ENCODE measurements around the gene WDR20.
"Not testable (repeated sequence)": the region's sequence is repeated elsewhere in the genome, so short reads cannot be mapped to it uniquely, and the experiment has no call there.

DNA sequence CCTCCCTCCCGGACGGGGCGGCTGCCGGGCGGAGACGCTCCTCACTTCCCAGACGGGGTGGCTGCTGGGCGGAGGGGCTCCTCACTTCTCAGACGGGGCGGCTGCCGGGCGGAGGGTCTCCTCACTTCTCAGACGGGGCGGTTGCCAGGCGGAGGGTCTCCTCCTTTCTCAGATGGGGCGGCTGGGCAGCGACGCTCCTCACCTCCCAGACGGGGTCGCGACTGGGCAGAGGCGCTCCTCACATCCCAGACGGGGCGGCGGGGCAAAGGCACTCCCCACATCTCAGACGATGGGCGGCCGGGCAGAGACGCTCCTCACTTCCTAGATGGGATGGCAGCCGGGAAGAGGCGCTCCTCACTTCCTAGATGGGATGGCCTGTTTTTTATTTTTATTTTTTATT, 33.0 kb downstream of the WDR20 start:
- TF ChIP-seq, protein P1, sequence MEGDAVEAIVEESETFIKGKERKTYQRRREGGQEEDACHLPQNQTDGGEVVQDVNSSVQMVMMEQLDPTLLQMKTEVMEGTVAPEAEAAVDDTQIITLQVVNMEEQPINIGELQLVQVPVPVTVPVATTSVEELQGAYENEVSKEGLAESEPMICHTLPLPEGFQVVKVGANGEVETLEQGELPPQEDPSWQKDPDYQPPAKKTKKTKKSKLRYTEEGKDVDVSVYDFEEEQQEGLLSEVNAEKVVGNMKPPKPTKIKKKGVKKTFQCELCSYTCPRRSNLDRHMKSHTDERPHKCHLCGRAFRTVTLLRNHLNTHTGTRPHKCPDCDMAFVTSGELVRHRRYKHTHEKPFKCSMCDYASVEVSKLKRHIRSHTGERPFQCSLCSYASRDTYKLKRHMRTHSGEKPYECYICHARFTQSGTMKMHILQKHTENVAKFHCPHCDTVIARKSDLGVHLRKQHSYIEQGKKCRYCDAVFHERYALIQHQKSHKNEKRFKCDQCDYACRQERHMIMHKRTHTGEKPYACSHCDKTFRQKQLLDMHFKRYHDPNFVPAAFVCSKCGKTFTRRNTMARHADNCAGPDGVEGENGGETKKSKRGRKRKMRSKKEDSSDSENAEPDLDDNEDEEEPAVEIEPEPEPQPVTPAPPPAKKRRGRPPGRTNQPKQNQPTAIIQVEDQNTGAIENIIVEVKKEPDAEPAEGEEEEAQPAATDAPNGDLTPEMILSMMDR (IDR thresholded peaks at IDR 0.05), result not testable (repeated sequence)
- TF ChIP-seq POLR2AphosphoS5, POLR2A, EP300 (IDR thresholded peaks at IDR 0.05): not testable (repeated sequence)
